ENCODE measurements around the gene NHS. TPM values are rescaled to one million over a fixed set of nuclear protein-coding genes. Genes with fewer than 3 reads are reported as not detected.

The NHS gene
- total and polyA plus RNA-seq, 2 of the 4 experiments (the other 2 are of a cell fraction), result 0.36 to 0.90 TPM

DNA sequence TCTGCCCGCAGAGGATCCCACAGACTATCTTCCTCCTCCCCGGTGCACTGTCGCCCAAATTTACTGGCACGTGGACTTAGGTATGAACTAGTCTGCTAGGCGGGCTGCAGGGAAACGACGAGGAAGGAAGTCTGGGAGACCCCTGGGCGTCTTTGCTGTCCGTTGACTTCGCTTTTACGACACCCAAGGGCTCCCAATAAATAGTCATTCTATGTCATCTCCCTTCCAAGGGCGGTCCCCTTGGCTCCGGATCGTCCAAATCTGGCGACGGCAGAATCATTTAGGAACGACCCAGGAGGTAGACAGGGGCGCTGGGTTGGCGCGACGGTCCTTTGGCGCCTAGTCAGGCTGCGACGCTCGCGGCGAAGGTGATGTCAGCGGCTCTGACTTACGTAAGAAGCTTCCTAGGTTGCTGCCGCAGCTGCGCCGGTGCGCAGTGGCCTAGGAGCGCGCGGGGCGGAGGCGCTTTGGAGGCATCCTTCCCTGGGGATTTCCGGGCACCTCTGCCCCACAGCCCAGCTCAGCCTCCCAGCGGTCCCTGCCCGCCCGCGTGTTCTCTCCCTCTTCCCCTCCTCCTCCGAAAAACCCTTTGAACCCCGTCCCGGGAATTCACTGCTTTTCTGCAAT lies 2.2 kb downstream of the NHS start:
- no peak overlapping the region for H2BK15ac ChIP-seq (ENCODE audit: low read depth, low read length)
- BruUV-seq (replicated peaks), result no TSS peak
- H3K36me3 ChIP-seq (ENCODE audit: control insufficient read depth, insufficient read depth, low read length), result no peaks in the 10 kb centered on the region
- no peak for TF ChIP-seq RCOR1 (IDR thresholded peaks at IDR 0.05; ENCODE audit: insufficient replicate concordance, low read length)
- no peak for TF ChIP-seq SMC3 (IDR thresholded peaks at IDR 0.05; ENCODE audit: low read depth, low read length)
- no peak for TF ChIP-seq POLR2A (IDR thresholded peaks at IDR 0.05; ENCODE audit: low read depth, low read length)
- TF ChIP-seq, protein P1, sequence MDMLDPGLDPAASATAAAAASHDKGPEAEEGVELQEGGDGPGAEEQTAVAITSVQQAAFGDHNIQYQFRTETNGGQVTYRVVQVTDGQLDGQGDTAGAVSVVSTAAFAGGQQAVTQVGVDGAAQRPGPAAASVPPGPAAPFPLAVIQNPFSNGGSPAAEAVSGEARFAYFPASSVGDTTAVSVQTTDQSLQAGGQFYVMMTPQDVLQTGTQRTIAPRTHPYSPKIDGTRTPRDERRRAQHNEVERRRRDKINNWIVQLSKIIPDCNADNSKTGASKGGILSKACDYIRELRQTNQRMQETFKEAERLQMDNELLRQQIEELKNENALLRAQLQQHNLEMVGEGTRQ (IDR thresholded peaks at IDR 0.05; ENCODE audit: low read depth, low read length), result no peak
- TF ChIP-seq MAZ (IDR thresholded peaks at IDR 0.05; ENCODE audit: borderline replicate concordance, low read depth, low read length), result no peak
- no peak for TF ChIP-seq RAD21 (IDR thresholded peaks at IDR 0.05; ENCODE audit: low read length)
- TF ChIP-seq MXI1 (IDR thresholded peaks at IDR 0.05; ENCODE audit: borderline replicate concordance, low read depth, low read length), result no peak
- dilution Hi-C loops (cut with HindIII; ENCODE audit: low sequenced_read_pairs, unreplicated experiment) (no loop called here), intact Hi-C loops (cut with micrococcal nuclease) (loop anchor here (2.0 to 5.0 kb wide), 3 partner anchors 95 to 360 kb away; partner anchors contain the start of gene SCML1), in situ Hi-C loops (cut with MboI; ENCODE audit: low sequenced_read_pairs) (loop anchor here (10.0 kb wide), 1 partner anchor 148 kb away; no protein-coding TSS in a partner anchor)
- H3K23ac ChIP-seq (ENCODE audit: low read depth, low read length), result no peak overlapping the region
- peak overlapping the region; percentile 78 for H3K4me2 ChIP-seq (ENCODE audit: low read depth, low read length)
- no peak overlapping the region for H3K4ac ChIP-seq (ENCODE audit: low read depth, low read length)
- H3K9me1 ChIP-seq (ENCODE audit: insufficient read depth, low read length), result no peaks in the 10 kb centered on the region
- H3K27me3 ChIP-seq (ENCODE audit: control insufficient read depth, insufficient read depth, low read length), result peaks cover 2% of the 10 kb centered on the region
- H4K20me1 ChIP-seq (ENCODE audit: insufficient read depth, low read length), result no peaks in the 10 kb centered on the region; the same call in 1 of the 2 replicates
- no peaks in the 10 kb centered on the region for H3K9me3 ChIP-seq (ENCODE audit: control insufficient read depth, insufficient read depth, low read length)
- peak overlapping the region; percentile 51; the same call in 1 of the 2 replicates for H3K9ac ChIP-seq (ENCODE audit: low read depth, low read length)
- H2AFZ ChIP-seq (replicated peaks; ENCODE audit: low read length, poor library complexity), result peak overlapping the region; percentile 78
- H3K14ac ChIP-seq (replicated peaks; ENCODE audit: low read depth, low read length), result no peak overlapping the region
- peak; percentile 61 for DNase-seq
- H3K27ac ChIP-seq (ENCODE audit: insufficient read depth, low read length), result no peak overlapping the region; the same call in 1 of the 2 replicates
- H3K18ac ChIP-seq (ENCODE audit: low read depth, low read length), result no peak overlapping the region
- no peaks in the 10 kb centered on the region for H3K4me1 ChIP-seq (ENCODE audit: control insufficient read depth, insufficient read depth, low read length)
- H3K56ac ChIP-seq (ENCODE audit: extremely low read depth, insufficient read depth, low read length), result no peak overlapping the region
- no peak overlapping the region for H4K8ac ChIP-seq (ENCODE audit: low read depth in 2 of 2, low read length in 2 of 2)
- 60% methylated on average over 2 of the region's 46 CpGs; no CpG with 5 or more reads in 1 of the 2 experiments for WGBS, 2 experiments (ENCODE audit: extremely low coverage in 2 of 2, insufficient read length in 1 of 2)
- no peak overlapping the region for H2BK120ac ChIP-seq (ENCODE audit: low read depth, low read length)
- POLR2A ChIA-PET (ENCODE audit: unreplicated experiment), result no interaction called here
- no peak overlapping the region for H4K91ac ChIP-seq (ENCODE audit: insufficient read depth, low read depth, low read length)
- H3K4me3 ChIP-seq (ENCODE audit: insufficient read depth, low read depth, low read length), result peak overlapping the region; percentile 98
- ATAC-seq (ENCODE audit: low read depth), result no peak
- CTCF ChIA-PET, result no interaction called here
- no peak overlapping the region for H4K5ac ChIP-seq (ENCODE audit: low read depth, low read length)
- no peak overlapping the region for H2BK20ac ChIP-seq (ENCODE audit: low read depth, low read length)
- no peak overlapping the region for H2BK5ac ChIP-seq (ENCODE audit: low read depth, low read length, poor library complexity, severe bottlenecking)
- no peak overlapping the region for H2AK5ac ChIP-seq (ENCODE audit: low read depth, low read length)
- H3K79me1 ChIP-seq (ENCODE audit: low read depth in 1 of 2, low read length in 2 of 2), result peaks cover 0 to 2% of the 10 kb centered on the region in 2 experiments; a peak in 1 of 4 replicates
- no peak overlapping the region for H2AK9ac ChIP-seq (replicated peaks; ENCODE audit: low read depth, low read length, poor library complexity)
